DND-41 (cell line): ENCODE results near the gene GLP2R.

Experiments
- CTCF ChIP-seq: IDR thresholded peaks from 2 replicates; pipeline ENCODE4 v1.5.1; 2012; ENCODE audit warnings: borderline replicate concordance, low read length, moderate library complexity, mild to moderate bottlenecking; ENCODE audit not compliant: poor library complexity, severe bottlenecking; ENCODE audit errors: extremely low read depth
- EZH2 ChIP-seq: IDR thresholded peaks from 3 replicates; pipeline ENCODE4 v1.6.1; 2012; ENCODE audit warnings: borderline replicate concordance, low read depth, mild to moderate bottlenecking, moderate library complexity, low read length, inconsistent platforms; ENCODE audit not compliant: severe bottlenecking

- TF ChIP-seq CTCF, result no peak
- TF ChIP-seq EZH2, result no peak
These were observed 60.6 kb downstream of the GLP2R start for GRCh38 chr17:9886141-9886930.
